Chondrocyte (in vitro differentiated cells): ENCODE measurements around the gene SLFN11. TPM values are rescaled to one million over a fixed set of nuclear protein-coding genes. Genes with fewer than 3 reads are reported as not detected.
"Not testable (repeated sequence)": the region's sequence is repeated elsewhere in the genome, so short reads cannot be mapped to it uniquely, and the experiment has no call there.

Experiments used
- DNase-seq: peaks from one replicate; pipeline ENCODE4 v3.0.0; 2021; ENCODE audit warnings: mixed read lengths, low spot score
- H3K27ac Mint-ChIP-seq: one replicate; pipeline ENCODE4 v1.8.0; 2021; ENCODE audit warnings: mild to moderate bottlenecking, moderate library complexity, mixed read lengths; ENCODE audit not compliant: unreplicated experiment
- H3K27me3 Mint-ChIP-seq: 2 replicates; pipeline ENCODE4 v1.8.0; 2021; ENCODE audit warnings: low read depth, mixed read lengths
- H3K36me3 Mint-ChIP-seq: 2 replicates; pipeline ENCODE4 v1.8.0; 2021; ENCODE audit warnings: low read depth, mixed read lengths
- H3K4me1 Mint-ChIP-seq: 2 replicates; pipeline ENCODE4 v1.8.0; 2021; ENCODE audit warnings: low read depth, mild to moderate bottlenecking, mixed read lengths
- H3K4me3 Mint-ChIP-seq: one replicate; pipeline ENCODE4 v1.8.0; 2021; ENCODE audit warnings: mild to moderate bottlenecking, moderate library complexity, mixed read lengths; ENCODE audit not compliant: unreplicated experiment
- H3K9me3 Mint-ChIP-seq: 2 replicates; pipeline ENCODE4 v1.8.0; 2021; ENCODE audit warnings: low read depth, mixed read lengths
- CTCF ChIP-seq: fragments of 200-600 bp; sonication (generic); IDR thresholded peaks from 2 replicates; pipeline ENCODE4 v1.5.0; 2021; ENCODE audit warnings: antibody characterized with exemption, mild to moderate bottlenecking, moderate library complexity
- long read RNA-seq: library from polyadenylated mRNA; stranded (forward); transcript quantifications from one replicate; pipeline ENCODE4 v2.0.0, GENCODE V29; 2021
- total RNA-seq: library from RNA; stranded (reverse); gene quantifications from 3 replicates; pipeline ENCODE4 v1.2.1, GENCODE V29; 2021

Gene SLFN11, protein sequence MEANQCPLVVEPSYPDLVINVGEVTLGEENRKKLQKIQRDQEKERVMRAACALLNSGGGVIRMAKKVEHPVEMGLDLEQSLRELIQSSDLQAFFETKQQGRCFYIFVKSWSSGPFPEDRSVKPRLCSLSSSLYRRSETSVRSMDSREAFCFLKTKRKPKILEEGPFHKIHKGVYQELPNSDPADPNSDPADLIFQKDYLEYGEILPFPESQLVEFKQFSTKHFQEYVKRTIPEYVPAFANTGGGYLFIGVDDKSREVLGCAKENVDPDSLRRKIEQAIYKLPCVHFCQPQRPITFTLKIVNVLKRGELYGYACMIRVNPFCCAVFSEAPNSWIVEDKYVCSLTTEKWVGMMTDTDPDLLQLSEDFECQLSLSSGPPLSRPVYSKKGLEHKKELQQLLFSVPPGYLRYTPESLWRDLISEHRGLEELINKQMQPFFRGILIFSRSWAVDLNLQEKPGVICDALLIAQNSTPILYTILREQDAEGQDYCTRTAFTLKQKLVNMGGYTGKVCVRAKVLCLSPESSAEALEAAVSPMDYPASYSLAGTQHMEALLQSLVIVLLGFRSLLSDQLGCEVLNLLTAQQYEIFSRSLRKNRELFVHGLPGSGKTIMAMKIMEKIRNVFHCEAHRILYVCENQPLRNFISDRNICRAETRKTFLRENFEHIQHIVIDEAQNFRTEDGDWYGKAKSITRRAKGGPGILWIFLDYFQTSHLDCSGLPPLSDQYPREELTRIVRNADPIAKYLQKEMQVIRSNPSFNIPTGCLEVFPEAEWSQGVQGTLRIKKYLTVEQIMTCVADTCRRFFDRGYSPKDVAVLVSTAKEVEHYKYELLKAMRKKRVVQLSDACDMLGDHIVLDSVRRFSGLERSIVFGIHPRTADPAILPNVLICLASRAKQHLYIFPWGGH
- 15.2 to 19.0 TPM (median 18.2 TPM) in 3 replicates for total RNA-seq
- long read RNA-seq, full-length matches to known transcripts, result 4 of 18 reads
- long read RNA-seq, partial matches to known transcripts, result 2 of 18 reads
- long read RNA-seq, other reads (novel, unspliced or antisense), result 12 of 18 reads

DNA sequence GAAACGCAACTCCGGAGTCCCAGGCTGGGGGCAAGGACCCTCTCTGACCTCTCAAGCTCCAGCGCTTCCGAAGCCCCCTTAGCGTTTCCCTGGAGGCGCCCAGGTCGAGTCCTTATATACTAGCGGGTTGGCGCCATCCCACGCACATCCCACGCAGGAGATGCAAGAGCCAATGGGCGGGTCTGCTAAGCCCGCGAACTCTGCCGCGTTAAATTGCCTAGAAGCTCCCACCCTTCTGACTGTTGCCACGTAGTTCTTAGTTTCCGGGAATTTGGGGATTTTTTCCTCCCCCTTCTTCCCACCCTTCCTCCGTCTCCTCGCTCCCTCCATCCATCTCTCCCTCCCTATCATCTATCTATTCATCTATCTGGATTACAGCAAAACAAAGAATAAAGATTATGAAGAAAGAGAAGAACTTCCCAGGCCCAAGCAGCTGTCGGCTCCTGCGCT is at the start of gene SLFN11:
TSS of gene SLFN11 (minus strand) at position 88 of the 450 bp plus-strand sequence. CDS start 9,814 bp downstream, outside the sequence.
- Mint-ChIP-seq H3K4me3 (peak within 1 kb of the TSS; percentile 91), H3K27ac (peak within 1 kb of the TSS; percentile 99), H3K4me1 (peaks cover 29% of the 10 kb centered on the region), H3K36me3 (peaks cover 10% of the 10 kb centered on the region), H3K9me3 (peaks cover 24% of the 10 kb centered on the region), H3K27me3 (peaks cover 52% of the 10 kb centered on the region)
- peak; percentile 78 for DNase-seq
- no peak for TF ChIP-seq CTCF

GRCh38 chr17:35421069-35421468 is 47.6 kb upstream of the SLFN11 start:
- H3K9me3 Mint-ChIP-seq, H3K27me3 Mint-ChIP-seq, H3K4me1 Mint-ChIP-seq, H3K4me3 Mint-ChIP-seq, H3K27ac Mint-ChIP-seq, DNase-seq: not testable (repeated sequence)
- peaks cover 13% of the 10 kb centered on the region for H3K36me3 Mint-ChIP-seq

DNA sequence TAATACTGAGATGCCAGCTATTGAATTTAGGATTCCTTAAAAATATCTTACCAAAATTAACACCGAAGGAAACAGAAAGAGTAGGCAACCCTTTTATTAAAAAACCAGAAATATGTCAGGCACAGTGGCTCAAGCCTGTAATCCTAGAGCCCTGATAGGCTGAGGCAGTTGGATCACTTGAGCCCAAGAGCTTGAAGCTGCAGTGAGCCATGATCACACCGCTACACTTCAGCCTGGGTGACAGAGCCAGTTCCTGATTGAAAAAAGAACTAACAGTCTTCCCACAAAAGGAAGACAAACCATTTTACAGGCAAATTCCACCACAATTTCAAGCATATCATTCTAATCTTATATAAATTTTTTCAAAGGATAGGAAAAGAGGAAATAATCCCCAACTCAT is 43.2 kb upstream of the SLFN11 start:
- H3K4me1 Mint-ChIP-seq, result no peaks in the 10 kb centered on the region
- no peaks in the 10 kb centered on the region for H3K27me3 Mint-ChIP-seq
- DNase-seq, result no peak
- peaks cover 29% of the 10 kb centered on the region for H3K36me3 Mint-ChIP-seq
- no peak overlapping the region for H3K4me3 Mint-ChIP-seq
- TF ChIP-seq CTCF, result no peak
- H3K9me3 Mint-ChIP-seq, result peaks cover 20% of the 10 kb centered on the region
- H3K27ac Mint-ChIP-seq, result no peak overlapping the region

GRCh38 chr17:35414707-35415106 is 41.3 kb upstream of the SLFN11 start:
- H3K36me3 Mint-ChIP-seq, result peaks cover 39% of the 10 kb centered on the region
- H3K4me1 Mint-ChIP-seq, H3K4me3 Mint-ChIP-seq: not testable (repeated sequence)

DNA sequence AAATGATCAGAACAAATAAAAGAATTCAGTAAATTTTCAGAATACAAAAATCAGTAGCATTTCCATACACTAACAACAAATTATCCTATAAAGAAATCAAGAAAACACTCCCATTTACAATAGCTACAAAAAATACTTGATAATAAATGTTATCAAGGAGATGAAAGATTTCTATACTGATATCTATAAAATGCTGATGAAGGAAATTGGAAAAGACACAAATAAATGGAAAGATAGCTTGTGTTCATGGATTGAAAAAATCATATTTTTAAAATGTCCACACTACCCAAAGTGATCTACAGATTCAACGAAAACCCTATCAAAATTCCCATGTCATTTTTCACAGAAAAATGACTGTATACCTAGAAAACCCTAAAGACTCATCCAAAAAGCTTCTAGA is 40.8 kb upstream of the SLFN11 start:
- Mint-ChIP-seq H3K4me3 (no peak overlapping the region), H3K4me1 (no peaks in the 10 kb centered on the region), H3K27me3 (no peaks in the 10 kb centered on the region), H3K27ac (no peak overlapping the region), H3K36me3 (peaks cover 38% of the 10 kb centered on the region), H3K9me3 (peaks cover 20% of the 10 kb centered on the region)
- no peak for TF ChIP-seq CTCF
- no peak for DNase-seq

More at GRCh38 chr17:35414707-35415106, 41.3 kb upstream of the SLFN11 start:
- not testable (repeated sequence) for DNase-seq, H3K27me3 Mint-ChIP-seq, H3K27ac Mint-ChIP-seq
- peaks cover 20% of the 10 kb centered on the region for H3K9me3 Mint-ChIP-seq

DNA sequence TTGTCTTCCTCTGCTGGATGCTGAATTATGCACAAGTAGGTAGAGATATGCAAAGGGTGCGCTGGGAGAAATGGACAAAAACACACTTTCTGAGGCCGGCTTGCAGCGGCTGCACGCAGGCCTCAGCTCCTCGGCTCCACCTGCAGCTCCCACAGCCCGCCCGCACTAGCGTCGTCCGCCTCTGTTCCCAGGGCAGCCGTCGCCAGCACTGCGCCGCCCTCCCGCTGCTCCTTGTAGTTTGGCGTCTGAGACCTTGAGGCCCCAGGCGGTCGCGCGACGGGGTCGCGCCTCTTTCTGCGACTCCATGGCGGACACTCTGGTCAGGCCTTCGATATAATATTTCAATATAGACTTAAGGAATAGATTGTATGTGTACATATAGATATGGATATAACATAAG is 34.1 kb upstream of the SLFN11 start:
- Mint-ChIP-seq H3K36me3 (peaks cover 23% of the 10 kb centered on the region), H3K4me3 (no peak overlapping the region), H3K4me1 (no peaks in the 10 kb centered on the region), H3K9me3 (no peaks in the 10 kb centered on the region), H3K27ac (no peak overlapping the region), H3K27me3 (no peaks in the 10 kb centered on the region)
- no peak for TF ChIP-seq CTCF
- DNase-seq, result no peak
